ENCODE measurements around the gene TCN2. TPM values are rescaled to one million over a fixed set of nuclear protein-coding genes. Genes with fewer than 3 reads are reported as not detected.

Gene TCN2
- total and polyA plus RNA-seq, 2 of the 4 experiments (the other 2 are of a cell fraction): 1.3 to 3.6 TPM

- no peak overlapping the region for H4K5ac ChIP-seq (ENCODE audit: low read depth, low read length)
- H2BK20ac ChIP-seq (ENCODE audit: low read depth, low read length): no peak overlapping the region
- H3K18ac ChIP-seq (ENCODE audit: low read depth, low read length): no peak overlapping the region
- H3K4me3 ChIP-seq (ENCODE audit: insufficient read depth, low read depth, low read length): no peak overlapping the region
- ChIA-PET CTCF (no interaction called here), POLR2A (ENCODE audit: unreplicated experiment) (no interaction called here)
- H3K27me3 ChIP-seq (ENCODE audit: control insufficient read depth, insufficient read depth, low read length): peaks cover 13% of the 10 kb centered on the region; the same call in 1 of the 2 replicates
- peak overlapping the region; percentile 20 for H2BK5ac ChIP-seq (ENCODE audit: low read depth, low read length, poor library complexity, severe bottlenecking)
- no peak overlapping the region for H2AK9ac ChIP-seq (replicated peaks; ENCODE audit: low read depth, low read length, poor library complexity)
- peaks cover 46% of the 10 kb centered on the region for H3K36me3 ChIP-seq (ENCODE audit: control insufficient read depth, insufficient read depth, low read length)
- no peak overlapping the region for H3K14ac ChIP-seq (replicated peaks; ENCODE audit: low read depth, low read length)
- H2AK5ac ChIP-seq (ENCODE audit: low read depth, low read length): peak overlapping the region; percentile 6; the same call in 1 of the 2 replicates
- H3K27ac ChIP-seq (ENCODE audit: insufficient read depth, low read length): peak overlapping the region; percentile 14; the same call in 1 of the 2 replicates
- TF ChIP-seq POLR2A (IDR thresholded peaks at IDR 0.05; ENCODE audit: low read depth, low read length): no peak
- TF ChIP-seq MAZ (IDR thresholded peaks at IDR 0.05; ENCODE audit: borderline replicate concordance, low read depth, low read length): no peak
- TF ChIP-seq USF2 (IDR thresholded peaks at IDR 0.05; ENCODE audit: low read depth, low read length): no peak
- TF ChIP-seq ELK1 (IDR thresholded peaks at IDR 0.05; ENCODE audit: borderline replicate concordance, low read depth, low read length): no peak
- TF ChIP-seq MXI1 (IDR thresholded peaks at IDR 0.05; ENCODE audit: borderline replicate concordance, low read depth, low read length): no peak
- no peak for TF ChIP-seq SMC3 (IDR thresholded peaks at IDR 0.05; ENCODE audit: low read depth, low read length)
- TF ChIP-seq CHD1 (IDR thresholded peaks at IDR 0.05; ENCODE audit: low read depth, low read length): no peak
- no peak for TF ChIP-seq MAFK (IDR thresholded peaks at IDR 0.05; ENCODE audit: low read depth, low read length)
- TF ChIP-seq CEBPB (IDR thresholded peaks at IDR 0.05; ENCODE audit: low read depth, low read length): no peak
- TF ChIP-seq CTCF (conservative IDR thresholded peaks at IDR 0.05; ENCODE audit: low read depth, low read length): no peak
- TF ChIP-seq RCOR1 (IDR thresholded peaks at IDR 0.05; ENCODE audit: insufficient replicate concordance, low read length): no peak
- TF ChIP-seq BHLHE40 (IDR thresholded peaks at IDR 0.05; ENCODE audit: low read depth, low read length): no peak
- TF ChIP-seq RAD21 (IDR thresholded peaks at IDR 0.05; ENCODE audit: low read length): no peak
- TF ChIP-seq NFE2L2 (IDR thresholded peaks at IDR 0.05; ENCODE audit: low read depth, low read length): no peak
- TF ChIP-seq FOS (IDR thresholded peaks at IDR 0.05; ENCODE audit: low read depth, low read length): no peak
- TF ChIP-seq RFX5 (IDR thresholded peaks at IDR 0.05; ENCODE audit: low read depth, low read length): no peak
- ATAC-seq (ENCODE audit: low read depth) (no peak), DNase-seq (no peak)
- no peaks in the 10 kb centered on the region for H3K9me3 ChIP-seq (ENCODE audit: control insufficient read depth, insufficient read depth, low read length)
- no peak overlapping the region for H2BK120ac ChIP-seq (ENCODE audit: low read depth, low read length)
- no peak overlapping the region for H3K4me2 ChIP-seq (ENCODE audit: low read depth, low read length)
- dilution Hi-C loops (cut with HindIII; ENCODE audit: low sequenced_read_pairs, unreplicated experiment): no loop called here
- H3K4me1 ChIP-seq (ENCODE audit: control insufficient read depth, insufficient read depth, low read length): peaks cover 9% of the 10 kb centered on the region
- no TSS peak for BruUV-seq (replicated peaks)
- no peaks in the 10 kb centered on the region for H3K79me1 ChIP-seq (ENCODE audit: low read depth in 1 of 2, low read length in 2 of 2)
- H3K56ac ChIP-seq (ENCODE audit: extremely low read depth, insufficient read depth, low read length): no peak overlapping the region
- H4K91ac ChIP-seq (ENCODE audit: insufficient read depth, low read depth, low read length): no peak overlapping the region
- H2BK15ac ChIP-seq (ENCODE audit: low read depth, low read length): no peak overlapping the region
- H3K9ac ChIP-seq (ENCODE audit: low read depth, low read length): no peak overlapping the region
- H3K9me1 ChIP-seq (ENCODE audit: insufficient read depth, low read length): peaks cover 7% of the 10 kb centered on the region; the same call in 1 of the 2 replicates
- H3K4ac ChIP-seq (ENCODE audit: low read depth, low read length): no peak overlapping the region
- no peaks in the 10 kb centered on the region; the same call in 1 of the 2 replicates for H4K20me1 ChIP-seq (ENCODE audit: insufficient read depth, low read length)
- in situ Hi-C loops (cut with MboI; ENCODE audit: low sequenced_read_pairs): no loop called here
- intact Hi-C loops (cut with micrococcal nuclease): no loop called here
- no peak overlapping the region for H3K23ac ChIP-seq (ENCODE audit: low read depth, low read length)
- WGBS, 2 experiments (ENCODE audit: extremely low coverage in 2 of 2, insufficient read length in 1 of 2): 89% methylated on average over 4 of the region's 15 CpGs; no CpG with 5 or more reads in 1 of the 2 experiments
- H2AFZ ChIP-seq (replicated peaks; ENCODE audit: low read length, poor library complexity): no peak overlapping the region
- no peak overlapping the region for H4K8ac ChIP-seq (ENCODE audit: low read depth in 2 of 2, low read length in 2 of 2)
These were observed 31.1 kb upstream of the TCN2 start for GRCh38 chr22:30575859-30576258.
